Testis (tissue), 2 donors: Measurements from ENCODE around the gene THUMPD2.

ENCODE experiments used
- CTCF ChIP-seq, 3 experiments: fragments of 450-650 bp in 2 of 3; fragments of 200-600 bp in 1 of 3; sonication (generic) in 1 of 3; IDR thresholded peaks; one replicate each; pipeline ENCODE4 v1.5.1; 2016 to 2019; ENCODE audit warnings: antibody characterized with exemption in 3 of 3, mild to moderate bottlenecking in 2 of 3, moderate library complexity in 1 of 3
- POLR2A ChIP-seq: fragments of 450-650 bp; IDR thresholded peaks from one replicate; pipeline ENCODE4 v1.6.1; 2017; ENCODE audit warnings: antibody characterized with exemption, mild to moderate bottlenecking, moderate library complexity

- TF ChIP-seq POLR2A = no peak
- no peak for TF ChIP-seq CTCF (IDR thresholded peaks at IDR 0.05)
Observed at GRCh38 chr2:39805936-39806608, 27.0 kb upstream of the THUMPD2 start.
